ENCODE results near the gene FGF14.

GRCh38 chr13:101698400-101698799, 703.4 kb downstream of the FGF14 start:
- no peak for TF ChIP-seq CTCF (IDR thresholded peaks at IDR 0.05)
- TF ChIP-seq POLR2A (IDR thresholded peaks at IDR 0.05), result no peak

All from lower leg skin (tissue), 3 donors.